MM.1S (cell line): ENCODE data around the gene ULBP1.
"Not testable (repeated sequence)": the region's sequence is repeated elsewhere in the genome, so short reads cannot be mapped to it uniquely, and the experiment has no call there.

Experiments
- DNase-seq: peaks from one replicate; pipeline ENCODE4 v3.0.0-alpha.2; 2015
- H2AFZ ChIP-seq: fragments of 300-600 bp; sonication (generic); 2 replicates; pipeline ENCODE4 v1.6.0; 2016; ENCODE audit warnings: antibody characterized with exemption, low read length
- H3F3A ChIP-seq: fragments of 300-600 bp; sonication (generic); 2 replicates; pipeline ENCODE4 v1.6.1; 2016; ENCODE audit warnings: mild to moderate bottlenecking, antibody characterized with exemption, low read length, moderate library complexity, mixed read lengths; ENCODE audit not compliant: insufficient read depth
- H3K27ac ChIP-seq: fragments of 300-600 bp; sonication (generic); 2 replicates; pipeline ENCODE4 v1.5.1; 2016; ENCODE audit warnings: mild to moderate bottlenecking, low read length
- H3K27me3 ChIP-seq: fragments of 300-600 bp; sonication (generic); replicated peaks from 2 replicates; pipeline ENCODE4 v1.6.0; 2016; ENCODE audit warnings: low read length; ENCODE audit not compliant: insufficient read depth
- H3K36me3 ChIP-seq: fragments of 300-600 bp; sonication (generic); replicated peaks from 2 replicates; pipeline ENCODE4 v1.6.1; 2016; ENCODE audit warnings: mild to moderate bottlenecking, low read length, mixed read lengths; ENCODE audit not compliant: insufficient read depth
- H3K4me1 ChIP-seq: fragments of 300-600 bp; sonication (generic); 2 replicates; pipeline ENCODE4 v1.6.1; 2016; ENCODE audit warnings: low read length, mixed read lengths
- H3K4me2 ChIP-seq: fragments of 300-600 bp; sonication (generic); 2 replicates; pipeline ENCODE4 v1.6.0; 2016; ENCODE audit warnings: low read depth, low read length
- H3K4me3 ChIP-seq: fragments of 300-600 bp; sonication (generic); 2 replicates; pipeline ENCODE4 v1.5.1; 2016; ENCODE audit warnings: low read length, mixed read lengths
- H3K79me2 ChIP-seq: fragments of 300-600 bp; sonication (generic); 2 replicates; pipeline ENCODE4 v1.6.1; 2016; ENCODE audit warnings: mixed run types, low read length, mixed read lengths
- H3K9ac ChIP-seq: fragments of 300-600 bp; sonication (generic); 2 replicates; pipeline ENCODE4 v1.6.1; 2016; ENCODE audit warnings: low read length, mixed read lengths
- H3K9me2 ChIP-seq: fragments of 300-600 bp; sonication (generic); replicated peaks from 2 replicates; pipeline ENCODE4 v1.6.1; 2016; ENCODE audit warnings: mild to moderate bottlenecking, low read length, mixed read lengths; ENCODE audit not compliant: insufficient read depth
- H3K9me3 ChIP-seq: fragments of 300-600 bp; sonication (generic); replicated peaks from 2 replicates; pipeline ENCODE4 v1.6.1; 2016; ENCODE audit warnings: mild to moderate bottlenecking, low read length, mixed read lengths; ENCODE audit not compliant: insufficient read depth
- H4K20me1 ChIP-seq: fragments of 300-600 bp; sonication (generic); 2 replicates; pipeline ENCODE4 v1.6.1; 2016; ENCODE audit warnings: mild to moderate bottlenecking, low read length, moderate library complexity, mixed read lengths; ENCODE audit not compliant: insufficient read depth
- EZH2 ChIP-seq: fragments of 300-600 bp; sonication (generic); optimal IDR thresholded peaks from 2 replicates; pipeline ENCODE3; 2017; ENCODE audit warnings: low read depth, mild to moderate bottlenecking, antibody characterized with exemption, low read length, mixed read lengths
- EZH2phosphoT487 ChIP-seq: fragments of 300-600 bp; sonication (generic); IDR thresholded peaks from 2 replicates; pipeline ENCODE4 v1.6.1; 2018; ENCODE audit warnings: antibody characterized with exemption, low read length
- TF ChIP-seq, protein P1 (sequence below): fragments of 300-600 bp; sonication (generic); IDR thresholded peaks from 2 replicates; pipeline ENCODE4 v1.5.1; 2016; ENCODE audit warnings: antibody characterized with exemption, low read length, mixed read lengths

ULBP1 gene

DNA sequence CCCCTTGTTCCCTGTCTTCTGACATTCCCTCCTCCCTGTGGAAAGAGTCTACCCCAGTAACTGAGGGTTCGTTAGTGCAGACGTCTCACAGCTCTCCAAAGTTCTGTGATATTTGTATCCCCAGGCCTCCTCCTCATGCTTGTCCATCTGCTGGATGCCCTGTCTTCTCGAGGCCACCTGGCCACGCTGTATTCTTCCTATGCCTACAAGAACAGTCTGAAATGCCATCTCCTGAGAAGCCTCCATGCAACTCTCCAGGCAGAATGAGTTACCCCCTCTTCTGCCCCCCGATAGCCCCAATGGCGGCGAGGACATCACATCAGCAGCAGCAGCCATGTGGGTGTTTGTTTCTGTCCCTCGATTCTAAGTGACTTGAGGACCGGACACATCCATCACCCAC is 12.6 kb upstream of the ULBP1 start:
- Histone ChIP-seq H3K4me2 (no peak overlapping the region), H3K9me3 (no peaks in the 10 kb centered on the region), H3K4me3 (no peak overlapping the region), H2AFZ (no peak overlapping the region), H3K27ac (no peak overlapping the region), H4K20me1 (no peaks in the 10 kb centered on the region), H3K9ac (no peak overlapping the region), H3F3A (no peaks in the 10 kb centered on the region), H3K79me2 (no peaks in the 10 kb centered on the region), H3K36me3 (no peaks in the 10 kb centered on the region), H3K9me2 (no peaks in the 10 kb centered on the region), H3K4me1 (no peaks in the 10 kb centered on the region), H3K27me3 (peaks cover 72% of the 10 kb centered on the region)
- DNase-seq = no peak
- TF ChIP-seq EZH2phosphoT487 (no peak), EZH2 (no peak)
- TF ChIP-seq, protein P1, sequence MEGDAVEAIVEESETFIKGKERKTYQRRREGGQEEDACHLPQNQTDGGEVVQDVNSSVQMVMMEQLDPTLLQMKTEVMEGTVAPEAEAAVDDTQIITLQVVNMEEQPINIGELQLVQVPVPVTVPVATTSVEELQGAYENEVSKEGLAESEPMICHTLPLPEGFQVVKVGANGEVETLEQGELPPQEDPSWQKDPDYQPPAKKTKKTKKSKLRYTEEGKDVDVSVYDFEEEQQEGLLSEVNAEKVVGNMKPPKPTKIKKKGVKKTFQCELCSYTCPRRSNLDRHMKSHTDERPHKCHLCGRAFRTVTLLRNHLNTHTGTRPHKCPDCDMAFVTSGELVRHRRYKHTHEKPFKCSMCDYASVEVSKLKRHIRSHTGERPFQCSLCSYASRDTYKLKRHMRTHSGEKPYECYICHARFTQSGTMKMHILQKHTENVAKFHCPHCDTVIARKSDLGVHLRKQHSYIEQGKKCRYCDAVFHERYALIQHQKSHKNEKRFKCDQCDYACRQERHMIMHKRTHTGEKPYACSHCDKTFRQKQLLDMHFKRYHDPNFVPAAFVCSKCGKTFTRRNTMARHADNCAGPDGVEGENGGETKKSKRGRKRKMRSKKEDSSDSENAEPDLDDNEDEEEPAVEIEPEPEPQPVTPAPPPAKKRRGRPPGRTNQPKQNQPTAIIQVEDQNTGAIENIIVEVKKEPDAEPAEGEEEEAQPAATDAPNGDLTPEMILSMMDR = no peak

DNA sequence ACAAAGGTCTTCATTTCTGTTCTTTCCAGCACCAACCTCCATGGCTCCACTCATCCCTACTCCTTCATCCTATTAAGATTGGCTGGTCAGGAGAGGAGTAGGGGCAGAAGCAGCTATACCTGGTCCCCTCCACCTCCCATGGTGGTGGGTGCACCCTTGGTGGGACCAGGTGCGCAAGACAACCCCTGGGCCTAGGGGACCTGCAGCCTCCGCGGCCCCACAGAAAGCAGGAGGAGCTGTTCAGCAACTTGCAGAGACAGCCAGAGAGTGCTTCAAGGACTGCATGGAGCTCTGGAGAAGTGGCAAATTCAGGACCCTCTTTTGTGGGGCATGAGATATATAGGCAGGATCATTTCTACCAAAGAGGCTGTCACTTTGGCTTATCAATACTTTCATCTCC is 12.1 kb upstream of the ULBP1 start:
- no peaks in the 10 kb centered on the region for H3K36me3 ChIP-seq
- peaks cover 73% of the 10 kb centered on the region for H3K27me3 ChIP-seq
- H2AFZ ChIP-seq = no peak overlapping the region
- DNase-seq = no peak
- no peaks in the 10 kb centered on the region for H4K20me1 ChIP-seq
- TF ChIP-seq EZH2phosphoT487 (no peak), EZH2 (no peak)
- TF ChIP-seq, protein P1 = no peak
- H3K27ac ChIP-seq = no peak overlapping the region
- no peak overlapping the region for H3K4me3 ChIP-seq
- H3F3A ChIP-seq = no peaks in the 10 kb centered on the region
- H3K79me2 ChIP-seq = no peaks in the 10 kb centered on the region
- H3K4me1 ChIP-seq = no peaks in the 10 kb centered on the region
- no peaks in the 10 kb centered on the region for H3K9me2 ChIP-seq
- H3K9me3 ChIP-seq = no peaks in the 10 kb centered on the region
- no peak overlapping the region for H3K4me2 ChIP-seq
- H3K9ac ChIP-seq = no peak overlapping the region

DNA sequence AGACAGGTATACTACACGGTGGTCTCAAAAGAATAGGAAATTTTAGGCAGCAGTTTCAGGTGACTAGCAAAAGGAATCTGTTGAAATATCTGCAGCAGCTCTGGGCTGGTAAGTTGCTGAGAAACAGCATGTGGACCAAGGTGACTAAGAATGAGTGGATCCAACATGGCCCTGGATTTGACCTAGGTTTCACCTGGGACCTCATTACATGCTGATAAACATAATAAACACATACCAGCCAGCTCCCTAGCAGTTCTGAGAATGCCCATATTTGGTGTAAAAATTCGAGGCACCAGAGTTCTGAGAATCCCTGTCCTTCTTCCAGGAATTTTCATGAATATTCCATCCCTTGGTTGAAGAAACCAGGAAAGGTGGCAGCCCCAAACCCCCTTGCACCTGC is 10.4 kb upstream of the ULBP1 start:
- not testable (repeated sequence) for H3K4me1 ChIP-seq, H3F3A ChIP-seq, H3K4me3 ChIP-seq, H3K79me2 ChIP-seq, H3K9ac ChIP-seq, H3K9me3 ChIP-seq, H3K4me2 ChIP-seq, H2AFZ ChIP-seq, H3K27ac ChIP-seq, H3K36me3 ChIP-seq, H4K20me1 ChIP-seq, DNase-seq, H3K9me2 ChIP-seq
- peaks cover 79% of the 10 kb centered on the region for H3K27me3 ChIP-seq

DNA sequence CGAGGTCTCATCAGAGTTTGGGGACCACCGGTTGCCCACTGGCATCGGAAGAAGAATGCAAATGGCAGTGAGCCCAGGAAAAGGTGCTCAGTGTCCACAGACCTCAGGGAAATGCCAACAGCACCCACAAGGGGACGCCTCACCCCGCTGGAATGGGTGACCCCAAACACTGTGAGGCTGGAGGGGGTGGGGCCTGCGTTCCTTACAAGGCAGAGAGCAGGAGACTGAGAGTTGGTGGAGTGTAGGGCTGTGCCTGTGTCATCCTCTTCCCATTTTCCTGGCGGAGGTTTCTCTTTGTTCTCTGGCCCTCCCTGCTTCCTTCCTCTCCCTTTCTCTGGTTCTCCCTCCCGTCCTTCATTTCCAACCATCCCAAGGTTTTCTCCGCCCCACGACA is 9.8 kb upstream of the ULBP1 start:
- not testable (repeated sequence) for H3K79me2 ChIP-seq, H3K4me1 ChIP-seq, H3K9me2 ChIP-seq, H3K36me3 ChIP-seq, H3F3A ChIP-seq, H3K9ac ChIP-seq, H3K27ac ChIP-seq, H3K9me3 ChIP-seq, H2AFZ ChIP-seq, H3K4me3 ChIP-seq, H4K20me1 ChIP-seq, DNase-seq, H3K4me2 ChIP-seq
- peaks cover 74% of the 10 kb centered on the region for H3K27me3 ChIP-seq

DNA sequence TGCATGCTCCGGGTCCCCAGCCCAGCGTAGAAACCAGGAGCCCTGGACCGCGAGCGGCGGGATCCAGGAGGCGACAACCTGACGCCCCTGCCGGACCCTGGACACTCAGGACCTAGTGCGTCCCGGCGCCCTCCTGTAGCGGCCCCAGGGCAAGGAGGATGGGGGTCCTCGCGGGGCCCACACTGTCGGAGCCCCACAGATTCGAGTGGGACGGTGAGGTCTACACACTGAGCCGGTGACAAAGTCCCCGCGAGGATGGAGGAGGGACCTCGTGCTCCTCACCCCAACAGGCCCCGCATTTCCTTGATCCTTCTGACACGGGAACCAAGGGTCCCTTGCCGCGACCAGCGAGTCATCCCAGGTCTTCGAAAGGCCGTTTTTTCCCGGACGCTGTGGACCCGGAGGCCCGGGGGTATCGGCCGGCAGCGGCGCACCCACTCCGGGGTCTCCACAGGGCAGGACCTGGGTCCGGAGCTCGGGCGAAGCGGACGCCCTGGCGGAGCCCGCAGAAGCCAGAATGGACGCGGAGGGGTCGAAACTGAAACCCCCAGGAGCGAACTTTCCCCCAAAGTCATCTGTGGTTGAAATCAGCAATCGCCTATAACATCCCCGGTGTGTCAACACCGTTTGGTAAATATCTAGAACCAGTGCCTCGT is 9.3 kb upstream of the ULBP1 start:
- H2AFZ ChIP-seq, H3K9me2 ChIP-seq, DNase-seq, H3K4me2 ChIP-seq, H3K9me3 ChIP-seq, H4K20me1 ChIP-seq, H3F3A ChIP-seq, H3K4me3 ChIP-seq, H3K79me2 ChIP-seq, H3K36me3 ChIP-seq, H3K9ac ChIP-seq, H3K4me1 ChIP-seq, H3K27ac ChIP-seq: not testable (repeated sequence)
- H3K27me3 ChIP-seq = peaks cover 70% of the 10 kb centered on the region

DNA sequence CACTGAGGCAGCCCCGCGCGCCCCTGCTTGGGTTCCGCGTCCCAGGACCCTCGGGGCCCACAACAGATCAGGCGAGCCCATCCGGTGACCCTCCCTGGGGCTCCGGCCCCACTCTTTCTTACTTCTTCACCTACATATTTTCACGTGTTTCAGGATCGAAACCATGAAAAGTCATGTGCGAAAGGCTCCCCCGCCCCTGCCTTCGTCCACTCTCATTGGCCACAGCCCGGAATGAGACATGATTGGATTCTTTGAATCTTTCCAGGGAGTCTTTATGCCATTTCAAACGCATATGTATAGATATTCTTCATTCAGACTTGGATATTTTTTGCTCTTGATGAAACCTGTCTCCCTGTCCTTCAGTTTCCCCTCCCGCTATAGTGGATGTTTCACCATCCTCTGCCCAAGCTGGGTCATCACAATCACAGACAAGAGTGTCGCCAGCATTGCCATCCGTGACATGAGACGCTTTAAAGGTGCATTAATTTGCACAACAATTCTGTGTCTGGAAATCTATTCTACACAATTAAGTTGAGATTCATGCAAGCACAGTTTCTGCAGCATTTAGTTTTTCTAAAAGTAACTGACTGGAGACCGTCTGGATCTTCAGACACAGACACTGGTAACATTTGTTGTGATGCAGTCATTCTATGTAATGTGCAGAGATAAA is 8.6 kb upstream of the ULBP1 start:
- H3K4me2 ChIP-seq, H3K36me3 ChIP-seq, H3K9me2 ChIP-seq, H3K79me2 ChIP-seq, H3K9me3 ChIP-seq, H4K20me1 ChIP-seq, H3K4me3 ChIP-seq, H3F3A ChIP-seq, H3K4me1 ChIP-seq, H3K27ac ChIP-seq, H3K9ac ChIP-seq, H2AFZ ChIP-seq, DNase-seq: not testable (repeated sequence)
- peaks cover 66% of the 10 kb centered on the region for H3K27me3 ChIP-seq
